ENCODE results near the gene STK32A. TPM values are rescaled to one million over a fixed set of nuclear protein-coding genes. Genes with fewer than 3 reads are reported as not detected.

STK32A gene
- total and polyA plus RNA-seq, 2 donors (not counting 1 experiment from before 2014, with no cell fraction given) = not detected

GRCh38 chr5:147200004-147200403 lies 34.8 kb upstream of the STK32A start:
- ChIA-PET POLR2A (no interaction called here), CTCF (no interaction called here)
- H3K36me3 ChIP-seq (replicated peaks in 1 of 2; ENCODE audit: control extremely low read depth in 1 of 2, control insufficient read depth in 1 of 2, extremely low read depth in 1 of 2, insufficient read depth in 2 of 2, low read length in 1 of 2) = no peaks in the 10 kb centered on the region
- H3K4me1 Mint-ChIP-seq = no peaks in the 10 kb centered on the region
- H3K9me3 Mint-ChIP-seq (ENCODE audit: insufficient read depth) = no peaks in the 10 kb centered on the region
- H3K9me3 ChIP-seq (ENCODE audit: control extremely low read depth in 1 of 3, control insufficient read depth in 2 of 3, insufficient read depth in 1 of 3, low read length in 2 of 3) = no peaks in the 10 kb centered on the region
- intact Hi-C loops (cut with micrococcal nuclease) = no loop called here
- TF ChIP-seq, protein P1, sequence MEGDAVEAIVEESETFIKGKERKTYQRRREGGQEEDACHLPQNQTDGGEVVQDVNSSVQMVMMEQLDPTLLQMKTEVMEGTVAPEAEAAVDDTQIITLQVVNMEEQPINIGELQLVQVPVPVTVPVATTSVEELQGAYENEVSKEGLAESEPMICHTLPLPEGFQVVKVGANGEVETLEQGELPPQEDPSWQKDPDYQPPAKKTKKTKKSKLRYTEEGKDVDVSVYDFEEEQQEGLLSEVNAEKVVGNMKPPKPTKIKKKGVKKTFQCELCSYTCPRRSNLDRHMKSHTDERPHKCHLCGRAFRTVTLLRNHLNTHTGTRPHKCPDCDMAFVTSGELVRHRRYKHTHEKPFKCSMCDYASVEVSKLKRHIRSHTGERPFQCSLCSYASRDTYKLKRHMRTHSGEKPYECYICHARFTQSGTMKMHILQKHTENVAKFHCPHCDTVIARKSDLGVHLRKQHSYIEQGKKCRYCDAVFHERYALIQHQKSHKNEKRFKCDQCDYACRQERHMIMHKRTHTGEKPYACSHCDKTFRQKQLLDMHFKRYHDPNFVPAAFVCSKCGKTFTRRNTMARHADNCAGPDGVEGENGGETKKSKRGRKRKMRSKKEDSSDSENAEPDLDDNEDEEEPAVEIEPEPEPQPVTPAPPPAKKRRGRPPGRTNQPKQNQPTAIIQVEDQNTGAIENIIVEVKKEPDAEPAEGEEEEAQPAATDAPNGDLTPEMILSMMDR (IDR thresholded peaks at IDR 0.05) = no peak
- TF ChIP-seq EZH2 (IDR thresholded peaks at IDR 0.05; ENCODE audit: borderline replicate concordance, insufficient read depth, low read depth, low read length, poor library complexity, severe bottlenecking) = no peak
- ATAC-seq (ENCODE audit: low read depth) (no peak), DNase-seq (no peak)
- H3K4me3 Mint-ChIP-seq = no peak overlapping the region
- no peak overlapping the region for H3K9ac ChIP-seq (ENCODE audit: low read length)
- H4K20me1 ChIP-seq (ENCODE audit: control insufficient read depth, insufficient read depth, low read length, poor library complexity, severe bottlenecking) = no peaks in the 10 kb centered on the region
- H3K4me3 ChIP-seq (ENCODE audit: control extremely low read depth in 1 of 5, extremely low read depth in 1 of 5, insufficient read depth in 1 of 5, low read depth in 2 of 5, low read length in 4 of 5) = no peak overlapping the region
- H3K27me3 ChIP-seq (replicated peaks in 1 of 4; ENCODE audit: control extremely low read depth in 1 of 4, control insufficient read depth in 3 of 4, insufficient read depth in 4 of 4, low read length in 3 of 4) = peaks cover 0 to 3% (median 0%) of the 10 kb centered on the region in 4 experiments
- WGBS (ENCODE audit: insufficient coverage) = no CpG with 5 or more reads among the region's 5 CpGs
- H3K4me1 ChIP-seq (ENCODE audit: control insufficient read depth in 2 of 2, insufficient read depth in 2 of 2, low read length in 2 of 2) = no peaks in the 10 kb centered on the region
- no peak overlapping the region for H3K27ac Mint-ChIP-seq
- no peaks in the 10 kb centered on the region for H3K27me3 Mint-ChIP-seq
- H2AFZ ChIP-seq (ENCODE audit: insufficient read depth, low read depth, low read length, poor library complexity, severe bottlenecking) = no peak overlapping the region
- H3K27ac ChIP-seq (ENCODE audit: low read length in 2 of 2) = no peak overlapping the region
- no peaks in the 10 kb centered on the region for H3K79me2 ChIP-seq (ENCODE audit: control insufficient read depth, insufficient read depth, low read length)
- no peak overlapping the region for H3K4me2 ChIP-seq (replicated peaks; ENCODE audit: low read depth, low read length, poor library complexity, severe bottlenecking)

GRCh38 chr5:147203213-147203612 lies 31.6 kb upstream of the STK32A start:
- Mint-ChIP-seq H3K4me1 (no peaks in the 10 kb centered on the region), H3K27me3 (no peaks in the 10 kb centered on the region), H3K4me3 (no peak overlapping the region), H3K27ac (no peak overlapping the region), H3K9me3 (ENCODE audit: insufficient read depth) (no peaks in the 10 kb centered on the region)
- H3K27ac ChIP-seq (ENCODE audit: low read length in 2 of 2) = no peak overlapping the region
- no peak for ATAC-seq (ENCODE audit: low read depth)
- POLR2A ChIA-PET = no interaction called here
- H3K4me2 ChIP-seq (replicated peaks; ENCODE audit: low read depth, low read length, poor library complexity, severe bottlenecking) = no peak overlapping the region
- no peak overlapping the region for H3K9ac ChIP-seq (ENCODE audit: low read length)
- intact Hi-C loops (cut with micrococcal nuclease) = no loop called here
- no peaks in the 10 kb centered on the region for H3K4me1 ChIP-seq (ENCODE audit: control insufficient read depth in 2 of 2, insufficient read depth in 2 of 2, low read length in 2 of 2)
- no peaks in the 10 kb centered on the region for H3K79me2 ChIP-seq (ENCODE audit: control insufficient read depth, insufficient read depth, low read length)
- no CpG with 5 or more reads among the region's 4 CpGs for WGBS (ENCODE audit: insufficient coverage)
- no peaks in the 10 kb centered on the region for H3K36me3 ChIP-seq (replicated peaks in 1 of 2; ENCODE audit: control extremely low read depth in 1 of 2, control insufficient read depth in 1 of 2, extremely low read depth in 1 of 2, insufficient read depth in 2 of 2, low read length in 1 of 2)
- H4K20me1 ChIP-seq (ENCODE audit: control insufficient read depth, insufficient read depth, low read length, poor library complexity, severe bottlenecking) = no peaks in the 10 kb centered on the region
- CTCF ChIA-PET = no interaction called here
- no peak for DNase-seq
- H3K4me3 ChIP-seq (ENCODE audit: control extremely low read depth in 1 of 5, extremely low read depth in 1 of 5, insufficient read depth in 1 of 5, low read depth in 2 of 5, low read length in 4 of 5) = no peak overlapping the region
- no peaks in the 10 kb centered on the region for H3K9me3 ChIP-seq (ENCODE audit: control extremely low read depth in 1 of 3, control insufficient read depth in 2 of 3, insufficient read depth in 1 of 3, low read length in 2 of 3)
- peaks cover 0 to 3% (median 0%) of the 10 kb centered on the region in 4 experiments for H3K27me3 ChIP-seq (replicated peaks in 1 of 4; ENCODE audit: control extremely low read depth in 1 of 4, control insufficient read depth in 3 of 4, insufficient read depth in 4 of 4, low read length in 3 of 4)
- TF ChIP-seq, protein P1 (IDR thresholded peaks at IDR 0.05) = no peak
- no peak for TF ChIP-seq EZH2 (IDR thresholded peaks at IDR 0.05; ENCODE audit: borderline replicate concordance, insufficient read depth, low read depth, low read length, poor library complexity, severe bottlenecking)
- no peak overlapping the region for H2AFZ ChIP-seq (ENCODE audit: insufficient read depth, low read depth, low read length, poor library complexity, severe bottlenecking)
